ENCODE measurements around the gene CARHSP1. TPM values are rescaled to one million over a fixed set of nuclear protein-coding genes. Genes with fewer than 3 reads are reported as not detected.
"Not testable (repeated sequence)": the region's sequence is repeated elsewhere in the genome, so short reads cannot be mapped to it uniquely, and the experiment has no call there.

Gene CARHSP1
- 68.5 TPM for polyA plus RNA-seq (ENCODE audit: insufficient read length)
- long read RNA-seq, donor 1, transcript CARHSP1-201 (4 exons, 746 nt), result major isoform, 44 of 122 reads
- long read RNA-seq, donor 1, partial matches to known transcripts, result 77 of 122 reads
- long read RNA-seq, donor 1, other reads (novel, unspliced or antisense), result 0 of 122 reads
- long read RNA-seq, donor 2, transcript CARHSP1-201 (4 exons, 746 nt), result major isoform, 38 of 102 reads
- long read RNA-seq, donor 2, partial matches to known transcripts, result 60 of 102 reads
- long read RNA-seq, donor 2, other reads (novel, unspliced or antisense), result 0 of 102 reads
- long read RNA-seq, donor 3, transcript CARHSP1-201 (4 exons, 746 nt), result major isoform, 39 of 57 reads
- long read RNA-seq, donor 3, partial matches to known transcripts, result 17 of 57 reads
- long read RNA-seq, donor 3, other reads (novel, unspliced or antisense), result 0 of 57 reads
- long read RNA-seq, donor 4, partial matches to known transcripts, result 7 of 10 reads
- long read RNA-seq, donor 4, other reads (novel, unspliced or antisense), result 0 of 10 reads
- long read RNA-seq, donor 5, transcript CARHSP1-201 (4 exons, 746 nt), result major isoform, 84 of 119 reads
- long read RNA-seq, donor 5, partial matches to known transcripts, result 32 of 119 reads
- long read RNA-seq, donor 5, other reads (novel, unspliced or antisense), result 0 of 119 reads
- long read RNA-seq, donor 6, transcript CARHSP1-201 (4 exons, 746 nt), result major isoform, 45 of 106 reads
- long read RNA-seq, donor 6, partial matches to known transcripts, result 60 of 106 reads
- long read RNA-seq, donor 6, other reads (novel, unspliced or antisense), result 0 of 106 reads
- long read RNA-seq, donor 7, transcript CARHSP1-201 (4 exons, 746 nt), result major isoform, 70 of 110 reads
- long read RNA-seq, donor 7, partial matches to known transcripts, result 39 of 110 reads
- long read RNA-seq, donor 7, other reads (novel, unspliced or antisense), result 0 of 110 reads
- long read RNA-seq, donor 8, transcript CARHSP1-201 (4 exons, 746 nt), result major isoform, 14 of 21 reads
- long read RNA-seq, donor 8, partial matches to known transcripts, result 5 of 21 reads
- long read RNA-seq, donor 8, other reads (novel, unspliced or antisense), result 0 of 21 reads

GRCh38 chr16:8868416-8869211 is at the start of gene CARHSP1:
Gene CARHSP1, minus strand, starts transcription at chr16:8869006. Its CDS starts 9,678 bp downstream, at chr16:8859328.
- DNase-seq, result peak; percentile 89

GRCh38 chr16:8917336-8917735 is 48.5 kb upstream of the CARHSP1 start:
- not testable (repeated sequence) for DNase-seq

- DNase-seq, result no peak
Observed at GRCh38 chr16:8916541-8917225, 47.9 kb upstream of the CARHSP1 start.

GRCh38 chr16:8915722-8916301 is 47.0 kb upstream of the CARHSP1 start:
- no peak for DNase-seq

GRCh38 chr16:8914098-8914497 is 45.3 kb upstream of the CARHSP1 start:
- DNase-seq, result no peak

- no peak for DNase-seq
Observed at GRCh38 chr16:8912793-8913192, 44.0 kb upstream of the CARHSP1 start.

- no peak for DNase-seq
Observed at GRCh38 chr16:8910811-8911210, 42.0 kb upstream of the CARHSP1 start.

- no peak for DNase-seq
Observed at GRCh38 chr16:8908810-8909468, 40.1 kb upstream of the CARHSP1 start.

- DNase-seq, result no peak
Observed at GRCh38 chr16:8907096-8907495, 38.3 kb upstream of the CARHSP1 start.

GRCh38 chr16:8905795-8906591 is 37.2 kb upstream of the CARHSP1 start:
- DNase-seq, result no peak

GRCh38 chr16:8905168-8905762 is 36.5 kb upstream of the CARHSP1 start:
- DNase-seq, result no peak

- DNase-seq, result no peak
Observed at GRCh38 chr16:8904018-8904430, 35.2 kb upstream of the CARHSP1 start.

GRCh38 chr16:8903004-8903403 is 34.2 kb upstream of the CARHSP1 start:
- DNase-seq, result no peak

- no peak for DNase-seq
Observed at GRCh38 chr16:8901320-8901861, 32.6 kb upstream of the CARHSP1 start.

GRCh38 chr16:8900343-8900742 is 31.5 kb upstream of the CARHSP1 start:
- no peak for DNase-seq

- DNase-seq, result no peak
Observed at GRCh38 chr16:8899709-8900317, 31.0 kb upstream of the CARHSP1 start.

GRCh38 chr16:8898660-8899318 is 30.0 kb upstream of the CARHSP1 start:
- no peak for DNase-seq

Measured in left kidney (tissue), 8 donors.